A549 (cell line): ENCODE data around the gene LCN1. TPM values are rescaled to one million over a fixed set of nuclear protein-coding genes. Genes with fewer than 3 reads are reported as not detected.

Experiments used
- ATAC-seq, 2 experiments: fragments of 200-7000 bp in 1 of 2; fragments of >200 bp in 1 of 2; cut with Nextera tagmentation in 1 of 2; cut with Tn5 transposase in 1 of 2; 3 replicates each; pipeline versions ENCODE4 v1.8.0 to v1.9.1; 2018 to 2020; ENCODE audit warnings: mild to moderate bottlenecking in 1 of 2, moderate library complexity in 1 of 2
- CTCF ChIA-PET: fragments of 300-600 bp; sonication (Branson Sonifier 250); formaldehyde crosslinking; extraction: SDS; loops from one replicate; lab custom pipeline; 2021; ENCODE audit warnings: antibody characterized with exemption, inconsistent platforms; lab: Yijun Ruan, JAX
- POLR2A ChIA-PET: fragments of 350-600 bp; formaldehyde crosslinking; extraction: SDS; loops from one replicate; lab custom pipeline; 2021; ENCODE audit warnings: antibody characterized with exemption, inconsistent platforms; lab: Yijun Ruan, JAX
- DNase-seq, 2 experiments: peaks; one replicate each; pipeline versions ENCODE4 v3.0.0 to v3.0.0-alpha.2; 2011 to 2016; ENCODE audit warnings: low read depth in 1 of 2, low spot score in 1 of 2
- FAIRE-seq: peaks from 2 replicates; lab custom pipeline; 2011; peaks lifted over from hg19 to GRCh38; lab: Jason Lieb, UNC
- H3K27ac ChIP-seq, 2 experiments: fragments of >200 bp; sonication (Bioruptor Twin); formaldehyde crosslinking; 3 replicates each; pipeline ENCODE4 v1.5.1; 2016 to 2017
- H3K4me1 ChIP-seq: fragments of >200 bp; sonication (Bioruptor Twin); formaldehyde crosslinking; 3 replicates; pipeline ENCODE4 v1.6.1; 2016
- H3K4me2 ChIP-seq: fragments of >200 bp; sonication (Bioruptor Twin); formaldehyde crosslinking; 3 replicates; pipeline ENCODE4 v1.6.1; 2016
- H3K4me3 ChIP-seq: fragments of >200 bp; sonication (Bioruptor Twin); formaldehyde crosslinking; 3 replicates; pipeline ENCODE4 v1.5.1; 2016
- H3K9me3 ChIP-seq: fragments of >200 bp; sonication (Bioruptor Twin); formaldehyde crosslinking; 3 replicates; pipeline ENCODE4 v1.6.1; 2016
- CBX8 ChIP-seq: fragments of 200-600 bp; sonication (generic); IDR thresholded peaks from 2 replicates; pipeline ENCODE4 v1.6.1; 2016
- CEBPB ChIP-seq, 2 experiments: fragments of >200 bp in 1 of 2; sonication (Bioruptor Twin) in 1 of 2; formaldehyde crosslinking in 1 of 2; IDR thresholded peaks; 2 replicates each; pipeline ENCODE4 v1.6.1; 2012 to 2016
- EHF ChIP-seq: fragments of 250-450 bp; sonication (Bioruptor Pico); IDR thresholded peaks from 2 replicates; pipeline ENCODE4 v1.5.0; 2020; ENCODE audit warnings: mild to moderate bottlenecking
- EHMT2 ChIP-seq: fragments of 200-600 bp; sonication (generic); IDR thresholded peaks from 2 replicates; pipeline ENCODE4 v1.6.1; 2016; ENCODE audit warnings: antibody characterized with exemption, low read depth, mild to moderate bottlenecking, moderate library complexity
- EP300 ChIP-seq, 2 experiments: fragments of >200 bp; sonication (Bioruptor Twin); formaldehyde crosslinking; IDR thresholded peaks; 2 replicates in 1 of 2; 3 replicates in 1 of 2; pipeline ENCODE4 v1.6.1; 2016 to 2017
- GATA3 ChIP-seq: IDR thresholded peaks from 2 replicates; pipeline ENCODE4 v1.6.1; 2012; ENCODE audit warnings: borderline replicate concordance
- HDAC2 ChIP-seq: fragments of 200-600 bp; sonication (generic); IDR thresholded peaks from 2 replicates; pipeline ENCODE4 v1.6.1; 2016
- HOXA7 ChIP-seq: fragments of 250-450 bp; sonication (Bioruptor Pico); IDR thresholded peaks from 2 replicates; pipeline ENCODE4 v1.5.0; 2020; ENCODE audit warnings: mild to moderate bottlenecking, moderate library complexity
- HOXB5 ChIP-seq: fragments of 250-450 bp; sonication (Bioruptor Pico); IDR thresholded peaks from 2 replicates; pipeline ENCODE4 v1.5.0; 2020; ENCODE audit warnings: mild to moderate bottlenecking, moderate library complexity
- JUN ChIP-seq, 2 experiments: fragments of >200 bp; sonication (Bioruptor Twin); formaldehyde crosslinking; IDR thresholded peaks; 2 replicates in 1 of 2; 3 replicates in 1 of 2; pipeline ENCODE4 v1.6.1; 2016 to 2017
- MAFK ChIP-seq: fragments of 450-650 bp; IDR thresholded peaks from 2 replicates; pipeline ENCODE4 v1.6.1; 2014; ENCODE audit not compliant: partially characterized antibody
- PHF8 ChIP-seq: fragments of 200-600 bp; sonication (generic); IDR thresholded peaks from 2 replicates; pipeline ENCODE4 v1.6.1; 2016; ENCODE audit warnings: low read depth, mild to moderate bottlenecking, antibody characterized with exemption, moderate library complexity, borderline replicate concordance
- POLR2AphosphoS2 ChIP-seq: conservative IDR thresholded peaks from 2 replicates; pipeline ENCODE4 v1.6.1; 2012; ENCODE audit warnings: low read length, improper control_type of control experiment, inconsistent platforms
- RFX5 ChIP-seq: fragments of 450-650 bp; IDR thresholded peaks from 2 replicates; pipeline ENCODE4 v1.7.1; 2014; ENCODE audit warnings: antibody characterized with exemption, mild to moderate bottlenecking, moderate library complexity
- RNF2 ChIP-seq: fragments of 200-600 bp; sonication (generic); IDR thresholded peaks from 2 replicates; pipeline ENCODE4 v1.6.1; 2016; ENCODE audit warnings: low read depth, mild to moderate bottlenecking, antibody characterized with exemption, moderate library complexity, borderline replicate concordance
- SMC3 ChIP-seq: fragments of >200 bp; sonication (Bioruptor Twin); formaldehyde crosslinking; IDR thresholded peaks from 3 replicates; pipeline ENCODE4 v1.6.1; 2018; ENCODE audit warnings: inconsistent platforms
- WGBS: methylation state at CpG from one replicate; pipeline ENCODE4 v1.1.6; 2017; ENCODE audit errors: missing lambda C conversion rate; 5-methylcytosine and 5-hydroxymethylcytosine counted together
- polyA plus RNA-seq, 4 experiments: library from polyadenylated mRNA; depleted of rRNA in 3 of 4; stranded (reverse); fragments of >200 nt; fragmentation: RNase III in 1 of 4; extraction: RNeasy Plus Mini Kit Qiagen cat#74134 plus additional on column Dnase treatment in 1 of 4; gene quantifications; 2 replicates in 3 of 4; 3 replicates in 1 of 4; pipeline ENCODE4 v1.2.3, GENCODE V29; 2011 to 2017
- TF ChIP-seq, protein P1 (sequence below): fragments of 250-450 bp; sonication (Bioruptor Pico); IDR thresholded peaks from 2 replicates; pipeline ENCODE4 v1.5.0; 2020; ENCODE audit warnings: low read depth, mild to moderate bottlenecking, moderate library complexity
- TF ChIP-seq, protein P2 (sequence below): IDR thresholded peaks from 2 replicates; pipeline ENCODE4 v1.6.1; 2012
- TF ChIP-seq, protein P3 (sequence below): fragments of >200 bp; sonication (Bioruptor Twin); formaldehyde crosslinking; IDR thresholded peaks from 3 replicates; pipeline ENCODE4 v1.6.1; 2016
- TF ChIP-seq, protein P4 (sequence below): IDR thresholded peaks from 2 replicates; pipeline ENCODE4 v1.6.1; 2012; ENCODE audit warnings: low read depth, borderline replicate concordance

LCN1 gene
- polyA plus RNA-seq, 2 of the 4 experiments (the other 2 are of a cell fraction) = not detected

DNA sequence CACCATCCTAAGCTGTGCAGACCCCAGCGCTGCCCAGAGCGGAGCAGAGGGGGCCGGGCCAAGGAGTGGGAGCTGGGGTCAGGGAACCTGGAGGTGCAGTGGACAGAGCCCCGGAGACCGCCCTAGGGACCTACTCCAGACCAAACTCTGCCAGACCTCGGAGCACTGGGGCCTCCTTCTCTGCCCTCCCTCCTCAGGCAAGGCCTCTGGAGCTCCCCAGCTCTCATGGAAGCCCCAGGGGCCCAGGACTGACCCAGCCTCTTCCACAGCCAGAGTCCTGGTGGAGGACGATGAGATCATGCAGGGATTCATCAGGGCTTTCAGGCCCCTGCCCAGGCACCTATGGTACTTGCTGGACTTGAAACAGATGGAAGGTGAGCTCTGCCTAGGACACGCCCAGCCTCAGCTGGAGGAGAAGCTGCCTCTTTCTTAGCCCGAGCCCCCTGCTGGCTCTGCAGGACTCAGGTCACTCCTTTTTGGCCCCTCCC, 43.9 kb downstream of the LCN1 start:
- FAIRE-seq (no peak), ATAC-seq (peak; percentile 58 to 70; a peak in 5 of 6 replicates), DNase-seq (no peak)
- Histone ChIP-seq H3K4me1 (no peaks in the 10 kb centered on the region), H3K4me2 (no peak overlapping the region), H3K27ac (no peak overlapping the region), H3K9me3 (peaks cover 27% of the 10 kb centered on the region), H3K4me3 (no peak overlapping the region)
- WGBS = 40% methylated on average over 2 of the region's 9 CpGs
- ChIA-PET POLR2A (no interaction called here), CTCF (interaction anchor here (0.8 to 1.2 kb wide), 2 partner anchors 36 to 38 kb away, joined by 3 to 5 read pairs; no protein-coding TSS in a partner anchor)
- TF ChIP-seq PHF8 (no peak), HOXA7 (CRISPR knock-in tag) (no peak), EHMT2 (no peak), CEBPB (IDR thresholded peaks at IDR 0.05) (no peak), HDAC2 (no peak)
- TF ChIP-seq, protein P1, sequence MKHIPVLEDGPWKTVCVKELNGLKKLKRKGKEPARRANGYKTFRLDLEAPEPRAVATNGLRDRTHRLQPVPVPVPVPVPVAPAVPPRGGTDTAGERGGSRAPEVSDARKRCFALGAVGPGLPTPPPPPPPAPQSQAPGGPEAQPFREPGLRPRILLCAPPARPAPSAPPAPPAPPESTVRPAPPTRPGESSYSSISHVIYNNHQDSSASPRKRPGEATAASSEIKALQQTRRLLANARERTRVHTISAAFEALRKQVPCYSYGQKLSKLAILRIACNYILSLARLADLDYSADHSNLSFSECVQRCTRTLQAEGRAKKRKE (CRISPR knock-in tag) = no peak

DNA sequence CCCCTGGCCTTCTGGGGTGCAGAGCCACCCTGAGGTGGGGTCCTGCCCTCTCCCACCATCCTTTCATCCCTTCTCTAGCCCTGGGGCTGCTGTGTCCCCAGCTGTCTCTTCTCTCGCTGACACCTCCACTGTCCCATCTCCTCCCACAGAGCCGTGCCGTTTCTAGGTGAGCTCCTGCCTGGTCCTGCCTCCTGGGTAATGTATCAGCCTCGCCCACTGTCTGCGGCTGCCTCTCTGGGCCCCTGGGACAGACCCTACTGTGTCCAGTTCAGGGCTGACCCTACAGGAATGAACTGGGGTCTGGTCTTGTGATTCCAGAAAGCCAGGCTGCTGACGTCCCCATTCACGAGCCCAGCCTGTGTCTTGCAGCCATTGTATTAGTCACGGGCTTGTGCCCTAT, 44.4 kb downstream of the LCN1 start:
- H3K4me3 ChIP-seq = no peak overlapping the region
- FAIRE-seq = no peak
- 26% methylated on average over 8 of the region's 8 CpGs for WGBS
- no peak overlapping the region for H3K27ac ChIP-seq
- TF ChIP-seq MAFK (no peak), RFX5 (no peak), JUN (IDR thresholded peaks at IDR 0.05) (no peak), CBX8 (no peak), SMC3 (no peak), POLR2AphosphoS2 (no peak), RNF2 (no peak), EHF (CRISPR knock-in tag) (no peak), HOXB5 (CRISPR knock-in tag) (no peak), GATA3 (no peak)
- TF ChIP-seq, protein P2, sequence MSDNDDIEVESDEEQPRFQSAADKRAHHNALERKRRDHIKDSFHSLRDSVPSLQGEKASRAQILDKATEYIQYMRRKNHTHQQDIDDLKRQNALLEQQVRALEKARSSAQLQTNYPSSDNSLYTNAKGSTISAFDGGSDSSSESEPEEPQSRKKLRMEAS = no peak
- TF ChIP-seq, protein P3, sequence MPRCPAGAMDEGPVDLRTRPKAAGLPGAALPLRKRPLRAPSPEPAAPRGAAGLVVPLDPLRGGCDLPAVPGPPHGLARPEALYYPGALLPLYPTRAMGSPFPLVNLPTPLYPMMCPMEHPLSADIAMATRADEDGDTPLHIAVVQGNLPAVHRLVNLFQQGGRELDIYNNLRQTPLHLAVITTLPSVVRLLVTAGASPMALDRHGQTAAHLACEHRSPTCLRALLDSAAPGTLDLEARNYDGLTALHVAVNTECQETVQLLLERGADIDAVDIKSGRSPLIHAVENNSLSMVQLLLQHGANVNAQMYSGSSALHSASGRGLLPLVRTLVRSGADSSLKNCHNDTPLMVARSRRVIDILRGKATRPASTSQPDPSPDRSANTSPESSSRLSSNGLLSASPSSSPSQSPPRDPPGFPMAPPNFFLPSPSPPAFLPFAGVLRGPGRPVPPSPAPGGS = no peak
- TF ChIP-seq, all 56 proteins: peak for 0
- H3K9me3 ChIP-seq = peaks cover 27% of the 10 kb centered on the region
- no peak overlapping the region for H3K4me2 ChIP-seq
- no peak for DNase-seq
- ChIA-PET POLR2A (no interaction called here), CTCF (interaction anchor here (1.2 to 1.7 kb wide), 2 partner anchors 38 to 60 kb away, joined by 5 read pairs; no protein-coding TSS in a partner anchor)
- ATAC-seq = peak; percentile 12 to 46; a peak in 3 of 6 replicates
- no peaks in the 10 kb centered on the region for H3K4me1 ChIP-seq

DNA sequence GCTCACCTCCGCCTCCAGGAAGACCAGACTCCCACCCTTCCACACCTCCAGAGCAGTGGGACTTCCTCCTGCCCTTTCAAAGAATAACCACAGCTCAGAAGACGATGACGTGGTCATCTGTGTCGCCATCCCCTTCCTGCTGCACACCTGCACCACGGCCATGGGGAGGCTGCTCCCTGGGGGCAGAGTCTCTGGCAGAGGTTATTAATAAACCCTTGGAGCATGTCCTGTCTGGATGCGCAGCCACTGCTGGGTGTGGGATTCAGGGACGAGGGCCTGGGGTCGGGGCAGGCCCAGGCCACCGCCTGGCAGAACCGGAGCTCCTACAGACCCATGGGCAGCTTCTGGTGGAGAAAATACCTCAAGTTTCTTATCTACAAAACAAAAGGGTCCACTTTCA, 45.3 kb downstream of the LCN1 start:
- Histone ChIP-seq H3K4me3 (no peak overlapping the region), H3K9me3 (peaks cover 22% of the 10 kb centered on the region), H3K27ac (no peak overlapping the region), H3K4me1 (no peaks in the 10 kb centered on the region), H3K4me2 (no peak overlapping the region)
- DNase-seq (no peak), ATAC-seq (no peak), FAIRE-seq (no peak)
- 31% methylated on average over 7 of the region's 10 CpGs for WGBS
- no peak for TF ChIP-seq EP300 (IDR thresholded peaks at IDR 0.05)
- POLR2A ChIA-PET = no interaction called here
- CTCF ChIA-PET = interaction anchor here (0.8 to 1.7 kb wide), 4 partner anchors 9 to 92 kb away, joined by 3 to 5 read pairs (median 4); no protein-coding TSS in a partner anchor

DNA sequence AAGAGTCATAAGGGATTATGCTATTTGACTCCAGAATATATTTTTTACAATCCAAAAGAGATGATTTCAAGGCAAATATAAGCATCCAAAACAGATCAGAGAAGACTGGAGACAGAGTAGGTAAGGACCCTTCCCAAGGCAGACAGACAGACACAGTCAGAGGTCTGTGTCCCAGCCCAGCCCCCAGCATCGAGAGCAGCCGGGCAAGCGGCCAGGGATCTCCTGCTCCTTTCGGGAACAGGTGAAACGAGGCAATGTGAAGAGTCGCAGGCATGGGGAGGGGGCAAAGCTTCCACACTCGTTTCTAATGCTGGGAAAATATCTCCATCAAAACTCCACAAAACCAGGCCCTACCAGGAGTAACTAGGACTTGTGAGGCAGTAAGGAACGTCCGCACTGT, 46.1 kb downstream of the LCN1 start:
- Histone ChIP-seq H3K9me3 (peaks cover 15% of the 10 kb centered on the region), H3K4me3 (no peak overlapping the region), H3K27ac (no peak overlapping the region), H3K4me1 (no peaks in the 10 kb centered on the region), H3K4me2 (no peak overlapping the region)
- ATAC-seq (no peak), DNase-seq (no peak), FAIRE-seq (no peak)
- WGBS = 51% methylated on average over 9 of the region's 9 CpGs
- no peak for TF ChIP-seq HOXA7 (CRISPR knock-in tag)
- TF ChIP-seq, protein P4, sequence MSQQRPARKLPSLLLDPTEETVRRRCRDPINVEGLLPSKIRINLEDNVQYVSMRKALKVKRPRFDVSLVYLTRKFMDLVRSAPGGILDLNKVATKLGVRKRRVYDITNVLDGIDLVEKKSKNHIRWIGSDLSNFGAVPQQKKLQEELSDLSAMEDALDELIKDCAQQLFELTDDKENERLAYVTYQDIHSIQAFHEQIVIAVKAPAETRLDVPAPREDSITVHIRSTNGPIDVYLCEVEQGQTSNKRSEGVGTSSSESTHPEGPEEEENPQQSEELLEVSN = no peak
- TF ChIP-seq, protein P2 = no peak
- ChIA-PET POLR2A (no interaction called here), CTCF (interaction anchor here (1.0 to 1.7 kb wide), 3 partner anchors 8 to 62 kb away, joined by 3 to 5 read pairs (median 5); no protein-coding TSS in a partner anchor)
